IMR-90 (cell line): ENCODE measurements around the gene HADH. TPM values are rescaled to one million over a fixed set of nuclear protein-coding genes. Genes with fewer than 3 reads are reported as not detected.
A peak's percentile ranks its signal among the peaks of the same experiment; 100 is the strongest.

ENCODE experiments used
- ATAC-seq: fragments of 200-7000 bp; cut with Tn5 transposase; 2 replicates; pipeline ENCODE4 v1.9.1; 2020; ENCODE audit warnings: low read depth, mild to moderate bottlenecking, moderate library complexity
- BruUV-seq: library from RNA; stranded (reverse); fragments of 400-500 nt; replicated peaks from 2 replicates; lab custom pipeline; 2021; lab: Mats Ljungman, UMichigan
- CTCF ChIA-PET: fragments of 300-600 bp; formaldehyde crosslinking; extraction: SDS; loops from one replicate; lab custom pipeline; 2021; ENCODE audit warnings: antibody characterized with exemption; lab: Yijun Ruan, JAX
- POLR2A ChIA-PET: fragments of 300-600 bp; sonication (Branson Sonifier 250); formaldehyde crosslinking; loops from one replicate; lab custom pipeline; 2022; ENCODE audit warnings: antibody characterized with exemption; ENCODE audit not compliant: unreplicated experiment; lab: Charles Lee
- DNase-seq: peaks from one replicate; pipeline ENCODE4 v3.0.0; 2013
- H2AFZ ChIP-seq: replicated peaks from 2 replicates; pipeline ENCODE3; 2013; ENCODE audit warnings: low read length, mild to moderate bottlenecking; ENCODE audit not compliant: poor library complexity
- H2AK5ac ChIP-seq: 2 replicates; pipeline ENCODE4 v1.6.1; 2013; ENCODE audit warnings: low read depth, low read length, inconsistent platforms
- H2AK9ac ChIP-seq: replicated peaks from 2 replicates; pipeline ENCODE3; 2013; ENCODE audit warnings: mild to moderate bottlenecking, low read depth, low read length, moderate library complexity; ENCODE audit not compliant: poor library complexity
- H2BK120ac ChIP-seq: 2 replicates; pipeline ENCODE4 v1.6.1; 2013; ENCODE audit warnings: low read depth, low read length, inconsistent platforms
- H2BK15ac ChIP-seq: 3 replicates; pipeline ENCODE4 v1.6.1; 2013; ENCODE audit warnings: low read depth, low read length, inconsistent platforms
- H2BK20ac ChIP-seq: 2 replicates; pipeline ENCODE4 v1.6.1; 2013; ENCODE audit warnings: low read depth, mild to moderate bottlenecking, inconsistent platforms, low read length, moderate library complexity
- H2BK5ac ChIP-seq: 2 replicates; pipeline ENCODE4 v1.6.1; 2013; ENCODE audit warnings: mild to moderate bottlenecking, low read depth, low read length, inconsistent platforms; ENCODE audit not compliant: poor library complexity, severe bottlenecking
- H3K14ac ChIP-seq: replicated peaks from 2 replicates; pipeline ENCODE4 v1.6.1; 2013; ENCODE audit warnings: low read depth, low read length, inconsistent platforms
- H3K18ac ChIP-seq: 2 replicates; pipeline ENCODE4 v1.6.1; 2013; ENCODE audit warnings: low read depth, low read length, control low read depth
- H3K23ac ChIP-seq: 2 replicates; pipeline ENCODE4 v1.6.1; 2013; ENCODE audit warnings: low read depth, low read length, inconsistent platforms
- H3K27ac ChIP-seq: 2 replicates; pipeline ENCODE4 v1.5.1; 2013; ENCODE audit warnings: mild to moderate bottlenecking, control low read depth, low read length; ENCODE audit not compliant: insufficient read depth
- H3K27me3 ChIP-seq: 2 replicates; pipeline ENCODE4 v1.6.1; 2013; ENCODE audit warnings: low read length; ENCODE audit not compliant: control insufficient read depth, insufficient read depth
- H3K36me3 ChIP-seq: 2 replicates; pipeline ENCODE4 v1.6.1; 2013; ENCODE audit warnings: low read length, mixed read lengths; ENCODE audit not compliant: control insufficient read depth, insufficient read depth
- H3K4ac ChIP-seq: 2 replicates; pipeline ENCODE4 v1.6.1; 2013; ENCODE audit warnings: low read depth, low read length, inconsistent platforms
- H3K4me1 ChIP-seq: 2 replicates; pipeline ENCODE4 v1.6.1; 2013; ENCODE audit warnings: low read length, mixed read lengths; ENCODE audit not compliant: control insufficient read depth, insufficient read depth
- H3K4me2 ChIP-seq: 2 replicates; pipeline ENCODE4 v1.6.1; 2013; ENCODE audit warnings: low read depth, mild to moderate bottlenecking, control low read depth, low read length, moderate library complexity
- H3K4me3 ChIP-seq: 2 replicates; pipeline ENCODE4 v1.5.1; 2013; ENCODE audit warnings: low read depth, mild to moderate bottlenecking, control low read depth, low read length, moderate library complexity; ENCODE audit not compliant: insufficient read depth
- H3K56ac ChIP-seq: 2 replicates; pipeline ENCODE4 v1.6.1; 2013; ENCODE audit warnings: low read length, inconsistent platforms; ENCODE audit not compliant: insufficient read depth; ENCODE audit errors: extremely low read depth
- H3K79me1 ChIP-seq, 2 experiments: 2 replicates each; pipeline ENCODE4 v1.6.1; 2013; ENCODE audit warnings: low read length in 2 of 2, inconsistent platforms in 1 of 2, low read depth in 1 of 2
- H3K9ac ChIP-seq: 2 replicates; pipeline ENCODE4 v1.6.1; 2013; ENCODE audit warnings: low read depth, low read length, control low read depth
- H3K9me1 ChIP-seq: 2 replicates; pipeline ENCODE4 v1.6.1; 2013; ENCODE audit warnings: low read length, inconsistent platforms; ENCODE audit not compliant: insufficient read depth
- H3K9me3 ChIP-seq: 2 replicates; pipeline ENCODE4 v1.6.1; 2013; ENCODE audit warnings: low read length; ENCODE audit not compliant: control insufficient read depth, insufficient read depth
- H4K20me1 ChIP-seq: 2 replicates; pipeline ENCODE4 v1.6.1; 2013; ENCODE audit warnings: low read length, inconsistent platforms; ENCODE audit not compliant: insufficient read depth
- H4K5ac ChIP-seq: 2 replicates; pipeline ENCODE4 v1.6.1; 2013; ENCODE audit warnings: mild to moderate bottlenecking, low read depth, low read length, control low read depth
- H4K8ac ChIP-seq, 2 experiments: 2 replicates each; pipeline ENCODE4 v1.6.1; 2013; ENCODE audit warnings: low read depth in 2 of 2, low read length in 2 of 2, control low read depth in 1 of 2, inconsistent platforms in 1 of 2
- H4K91ac ChIP-seq: 2 replicates; pipeline ENCODE4 v1.6.1; 2013; ENCODE audit warnings: low read depth, low read length, inconsistent platforms; ENCODE audit not compliant: insufficient read depth
- BHLHE40 ChIP-seq: fragments of 150-350 bp; IDR thresholded peaks from 2 replicates; pipeline ENCODE4 v1.6.1; 2016; ENCODE audit warnings: mild to moderate bottlenecking, low read depth, low read length
- CEBPB ChIP-seq: IDR thresholded peaks from 2 replicates; pipeline ENCODE4 v1.6.1; 2012; ENCODE audit warnings: low read depth, low read length, improper control_type of control experiment
- CHD1 ChIP-seq: IDR thresholded peaks from 2 replicates; pipeline ENCODE4 v1.6.1; 2012; ENCODE audit warnings: low read depth, low read length, improper control_type of control experiment
- CTCF ChIP-seq: conservative IDR thresholded peaks from 2 replicates; pipeline ENCODE4 v1.5.1; 2012; ENCODE audit warnings: mild to moderate bottlenecking, low read depth, low read length, improper control_type of control experiment
- ELK1 ChIP-seq: fragments of 150-350 bp; IDR thresholded peaks from 2 replicates; pipeline ENCODE4 v1.6.1; 2016; ENCODE audit warnings: low read depth, mild to moderate bottlenecking, low read length, moderate library complexity, borderline replicate concordance
- FOS ChIP-seq: fragments of 150-350 bp; IDR thresholded peaks from 2 replicates; pipeline ENCODE4 v1.6.1; 2016; ENCODE audit warnings: low read depth, low read length
- MAFK ChIP-seq: IDR thresholded peaks from 2 replicates; pipeline ENCODE4 v1.6.1; 2012; ENCODE audit warnings: low read depth, low read length, improper control_type of control experiment
- MAZ ChIP-seq: IDR thresholded peaks from 2 replicates; pipeline ENCODE4 v1.6.1; 2012; ENCODE audit warnings: low read depth, mild to moderate bottlenecking, low read length, improper control_type of control experiment, moderate library complexity, borderline replicate concordance
- MXI1 ChIP-seq: IDR thresholded peaks from 2 replicates; pipeline ENCODE4 v1.6.1; 2012; ENCODE audit warnings: low read depth, mild to moderate bottlenecking, low read length, moderate library complexity, borderline replicate concordance
- NFE2L2 ChIP-seq: fragments of 150-350 bp; IDR thresholded peaks from 2 replicates; pipeline ENCODE4 v1.6.1; 2016; ENCODE audit warnings: low read depth, mild to moderate bottlenecking, low read length
- POLR2A ChIP-seq: IDR thresholded peaks from 2 replicates; pipeline ENCODE4 v1.6.1; 2012; ENCODE audit warnings: mild to moderate bottlenecking, low read depth, low read length
- RAD21 ChIP-seq: IDR thresholded peaks from 2 replicates; pipeline ENCODE4 v1.6.1; 2012; ENCODE audit warnings: low read length, improper control_type of control experiment
- RCOR1 ChIP-seq: IDR thresholded peaks from 2 replicates; pipeline ENCODE4 v1.6.1; 2012; ENCODE audit warnings: mild to moderate bottlenecking, low read length, improper control_type of control experiment; ENCODE audit not compliant: insufficient replicate concordance
- RFX5 ChIP-seq: IDR thresholded peaks from 2 replicates; pipeline ENCODE4 v1.8.0; 2012; ENCODE audit warnings: low read depth, mild to moderate bottlenecking, low read length, moderate library complexity
- SMC3 ChIP-seq: fragments of 150-350 bp; IDR thresholded peaks from 2 replicates; pipeline ENCODE4 v1.6.1; 2016; ENCODE audit warnings: low read depth, mild to moderate bottlenecking, antibody characterized with exemption, low read length, moderate library complexity
- USF2 ChIP-seq: fragments of 150-350 bp; IDR thresholded peaks from 2 replicates; pipeline ENCODE4 v1.6.1; 2017; ENCODE audit warnings: mild to moderate bottlenecking, antibody characterized with exemption, low read length, low read depth
- WGBS, 2 experiments: methylation state at CpG; one replicate each; pipeline versions ENCODE4 v1.1.5 to v1.1.7; 2013; ENCODE audit warnings: missing lambda C conversion rate in 2 of 2; ENCODE audit not compliant: insufficient read length in 1 of 2; ENCODE audit errors: extremely low coverage in 2 of 2; 5-methylcytosine and 5-hydroxymethylcytosine counted together
- dilution Hi-C: fragments of 300-500 bp; cut with HindIII; formaldehyde crosslinking; loops from one replicate; pipeline ENCODE4 v1.14.3; 2018; ENCODE audit warnings: low sequenced_read_pairs; ENCODE audit not compliant: unreplicated experiment
- in situ Hi-C: fragments of 300-500 bp; cut with MboI; formaldehyde crosslinking; loops from 3 replicates; pipeline ENCODE4 v1.14.3; 2019; ENCODE audit warnings: low sequenced_read_pairs, inconsistent platforms, mixed read lengths
- intact Hi-C: fragments of 100-400 bp; cut with micrococcal nuclease; formaldehyde crosslinking; loops from 2 replicates; pipeline ENCODE4 v1.10.0; 2022
- polyA plus RNA-seq, 3 experiments: library from polyadenylated mRNA; depleted of rRNA; stranded (reverse); fragments of >200 nt; gene quantifications; 2 replicates each; pipeline ENCODE4 v1.2.3, GENCODE V29; 2012; ENCODE audit warnings: low replicate concordance in 1 of 3
- total RNA-seq: library from RNA; depleted of rRNA; stranded (reverse); fragments of >200 nt; gene quantifications from 2 replicates; pipeline ENCODE4 v1.2.3, GENCODE V29; 2012

HADH gene
- total and polyA plus RNA-seq, 2 of the 4 experiments (the other 2 are of a cell fraction), result 6.8 to 22.6 TPM

GRCh38 chr4:108031427-108032083 is 41.9 kb downstream of the HADH start:
- Histone ChIP-seq H3K9me3 (0 out of 2 replicates have a peak, but pooled peaks cover 2% of the 10 kb centered on the region), H4K91ac (no peak overlapping the region), H3K9ac (no peak overlapping the region), H2BK5ac (no peak overlapping the region), H3K4me2 (no peak overlapping the region), H4K20me1 (no peaks in the 10 kb centered on the region), H3K79me1 (no peaks in the 10 kb centered on the region), H3K27ac (no peak overlapping the region), H2AK9ac (no peak overlapping the region), H4K8ac (no peak overlapping the region), H3K23ac (no peak overlapping the region), H3K27me3 (no peaks in the 10 kb centered on the region), H4K5ac (no peak overlapping the region), H2AK5ac (no peak overlapping the region), H3K36me3 (peaks cover 7% of the 10 kb centered on the region), H3K9me1 (no peaks in the 10 kb centered on the region; the same call in 1 of the 2 replicates), H3K4me3 (no peak overlapping the region), H3K14ac (no peak overlapping the region), H2BK20ac (no peak overlapping the region), H2BK120ac (no peak overlapping the region), H3K4me1 (peaks cover 3% of the 10 kb centered on the region; the same call in 1 of the 2 replicates), H3K56ac (no peak overlapping the region), H2BK15ac (no peak overlapping the region), H3K18ac (no peak overlapping the region), H3K4ac (no peak overlapping the region), H2AFZ (no peak overlapping the region)
- in situ Hi-C loops, result no loop called here
- peak; percentile 20 for DNase-seq
- ChIA-PET CTCF (interaction anchor here (1.5 to 3.3 kb wide), 2 partner anchors 12 to 22 kb away, joined by 4 to 16 read pairs; no protein-coding TSS in a partner anchor), POLR2A (no interaction called here)
- intact Hi-C loops, result no loop called here
- BruUV-seq, result no TSS peak
- no CpG with 5 or more reads among the region's 4 CpGs for WGBS, 2 experiments
- TF ChIP-seq USF2, result no peak
- no peak for TF ChIP-seq RFX5
- TF ChIP-seq MXI1, result no peak
- TF ChIP-seq RAD21, result no peak
- TF ChIP-seq FOS, result no peak
- TF ChIP-seq NFE2L2, result no peak
- TF ChIP-seq ELK1, result no peak
- no peak for TF ChIP-seq MAFK
- TF ChIP-seq SMC3, result no peak
- no peak for TF ChIP-seq CEBPB
- TF ChIP-seq RCOR1, result no peak
- no peak for TF ChIP-seq MAZ
- no peak for TF ChIP-seq POLR2A
- TF ChIP-seq CHD1, result no peak
- TF ChIP-seq CTCF, result no peak
- TF ChIP-seq BHLHE40, result no peak
- ATAC-seq, result no peak
- dilution Hi-C loops, result no loop called here
